Right forelimb (tissue), 1 donor: ENCODE data around the gene FBXO33.
"Not testable (repeated sequence)": the region's sequence is repeated elsewhere in the genome, so short reads cannot be mapped to it uniquely, and the experiment has no call there.

Experiments used
- DNase-seq: peaks from one replicate; pipeline ENCODE4 v3.0.0-alpha.2; 2018

FBXO33 gene

DNA sequence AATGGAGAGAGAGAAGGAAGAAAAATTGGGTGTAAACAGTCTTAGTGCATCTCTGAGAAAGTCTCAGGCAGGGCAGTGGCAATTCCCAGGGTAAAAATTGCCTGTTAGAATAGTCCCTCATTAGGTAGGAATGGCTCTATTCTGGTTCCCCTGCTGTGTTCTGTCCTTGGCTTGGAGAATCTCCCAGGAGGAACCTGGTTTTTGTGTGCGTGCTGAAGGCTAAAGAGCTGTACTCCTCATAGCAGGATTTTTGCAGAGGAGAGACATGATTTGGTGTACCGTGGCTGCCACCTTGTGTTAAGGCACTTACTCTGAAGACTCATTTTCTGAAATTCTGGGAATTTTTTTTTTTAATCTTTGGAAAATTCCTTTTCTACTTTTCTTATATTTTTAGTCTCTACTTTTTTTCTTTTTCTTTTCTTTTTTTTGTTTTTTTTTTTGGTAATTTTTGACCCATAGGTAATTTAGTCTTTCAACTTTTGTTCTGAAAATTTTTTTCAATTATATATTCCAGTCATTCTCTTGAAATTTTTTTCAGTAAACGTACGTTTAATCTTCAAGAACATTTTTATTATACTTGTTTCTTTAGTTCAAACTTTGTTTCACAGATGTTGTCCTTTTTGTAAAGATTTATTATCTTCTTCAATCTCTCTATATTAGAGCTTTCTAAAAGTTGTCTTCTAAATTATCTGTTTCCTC is 63.8 kb downstream of the FBXO33 start:
- DNase-seq, result peak; percentile 67

DNA sequence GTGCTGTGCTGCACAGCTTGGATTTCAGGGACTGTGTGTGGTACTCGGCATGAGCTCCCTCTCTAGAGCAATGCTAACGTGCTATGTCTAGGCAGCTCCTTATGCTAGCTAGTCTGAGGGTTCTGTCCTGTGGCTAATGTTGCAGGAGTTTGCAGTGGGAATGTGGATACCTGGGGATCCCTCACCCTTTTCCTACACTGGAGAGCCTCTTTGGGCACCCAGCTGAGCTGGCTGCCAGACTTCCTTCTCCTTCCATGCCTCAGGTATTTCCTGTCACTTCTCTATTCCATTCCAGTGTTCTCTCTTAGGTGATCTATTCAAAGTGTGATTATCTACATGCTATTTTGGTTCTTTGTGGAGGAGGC is 64.9 kb downstream of the FBXO33 start:
- no peak for DNase-seq

DNA sequence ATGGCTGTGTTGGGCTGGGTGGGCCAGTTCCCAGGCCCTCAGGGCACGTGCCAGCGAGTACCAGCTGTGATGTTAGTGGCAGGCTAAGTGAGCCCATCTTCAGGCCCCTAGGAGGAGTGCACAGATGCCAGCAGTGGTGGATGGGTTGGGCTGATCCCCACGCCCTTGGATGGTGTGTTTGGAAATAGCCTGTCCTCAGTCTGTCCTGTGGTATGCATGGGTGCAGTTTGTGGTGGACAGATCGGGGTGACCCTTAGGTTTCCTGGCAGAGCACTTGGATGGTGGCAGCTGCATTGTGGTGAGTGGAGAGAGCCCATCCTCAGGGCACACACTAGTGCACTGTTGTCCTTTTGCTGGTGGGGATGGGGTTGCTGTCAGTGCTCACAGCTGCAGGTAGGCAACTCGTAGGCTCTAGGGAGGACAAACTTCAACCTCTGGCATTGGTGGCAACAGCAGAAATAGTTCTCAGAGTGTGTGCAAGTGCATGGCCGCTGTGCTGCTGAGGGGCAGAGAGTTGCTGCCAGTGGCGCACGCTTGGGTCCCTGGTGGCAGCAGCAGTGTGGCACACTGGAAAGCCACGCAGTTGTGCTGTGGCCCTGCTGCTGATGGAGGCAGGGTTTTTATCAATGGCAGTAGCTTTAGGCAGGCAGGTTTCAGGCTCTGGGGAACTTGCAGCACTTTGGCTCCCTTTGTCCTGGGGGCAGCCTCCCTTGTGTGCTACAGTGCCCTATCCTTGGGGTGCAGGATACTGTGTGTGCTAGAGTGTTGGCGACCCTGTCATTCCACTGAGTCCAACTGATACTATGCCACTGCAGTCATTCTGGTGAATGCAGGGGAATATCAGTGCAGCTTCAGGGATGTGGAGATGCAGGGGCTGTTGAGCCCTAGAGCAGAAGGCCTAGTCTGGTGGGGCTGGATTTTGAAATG is 65.5 kb downstream of the FBXO33 start:
- DNase-seq, result no peak

DNA sequence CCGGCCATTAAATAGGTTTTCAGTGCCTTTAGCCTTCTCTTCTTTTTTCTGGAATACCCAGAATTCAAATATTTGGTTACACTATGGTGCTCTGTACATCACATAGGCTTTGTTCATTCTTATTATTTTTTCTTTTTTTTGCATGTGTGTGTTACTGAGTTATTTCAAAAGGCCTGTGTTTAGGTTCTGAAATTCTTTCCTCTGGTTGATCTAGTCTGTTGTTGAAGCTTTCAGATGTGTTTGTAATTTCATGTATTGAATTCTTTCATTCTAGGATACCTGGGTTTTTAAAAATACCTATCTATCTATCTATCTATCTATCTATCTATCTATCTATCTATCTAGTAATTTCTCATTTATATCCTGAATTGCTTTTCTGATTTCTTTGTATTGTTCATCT is 66.9 kb downstream of the FBXO33 start:
- no peak for DNase-seq

DNA sequence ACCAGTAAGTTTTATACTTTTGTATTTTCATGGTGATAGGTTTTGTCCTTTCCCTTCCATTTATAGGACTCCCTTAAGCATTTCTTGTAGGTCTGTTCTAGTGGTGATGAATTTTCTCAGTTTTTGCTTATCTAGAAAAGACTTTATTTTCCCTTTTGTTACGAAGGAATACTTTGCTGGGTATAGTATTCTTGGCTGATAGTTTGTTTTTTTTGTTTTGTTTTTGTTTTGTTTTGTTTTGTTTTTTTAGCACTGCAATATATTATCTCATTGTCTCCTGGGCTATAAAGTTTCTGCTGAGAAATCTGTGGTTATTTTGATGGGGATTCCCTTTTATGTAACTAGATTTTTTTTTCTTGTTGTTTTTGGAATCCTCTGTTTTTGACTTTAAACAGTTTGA is 67.7 kb downstream of the FBXO33 start:
- DNase-seq, result no peak

DNA sequence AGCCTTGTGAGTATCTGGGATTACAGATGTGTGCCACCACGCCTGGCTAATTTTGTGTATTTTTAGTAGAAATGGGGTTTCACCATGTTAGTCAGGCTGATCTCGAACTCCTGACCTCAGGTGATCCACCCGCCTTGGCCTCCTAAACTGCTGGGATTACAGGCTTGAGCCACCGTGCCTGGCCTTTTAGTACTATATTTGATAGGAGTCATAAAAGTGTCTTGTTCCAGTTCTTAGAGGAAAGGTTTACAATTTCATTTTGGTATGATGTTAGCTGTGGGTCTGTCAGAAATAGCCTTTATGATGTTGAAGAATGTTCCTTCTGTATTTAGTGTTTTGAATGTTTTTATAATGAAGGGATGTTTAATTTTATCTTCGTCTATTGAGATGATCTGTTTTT is 70.7 kb downstream of the FBXO33 start:
- DNase-seq, result not testable (repeated sequence)

DNA sequence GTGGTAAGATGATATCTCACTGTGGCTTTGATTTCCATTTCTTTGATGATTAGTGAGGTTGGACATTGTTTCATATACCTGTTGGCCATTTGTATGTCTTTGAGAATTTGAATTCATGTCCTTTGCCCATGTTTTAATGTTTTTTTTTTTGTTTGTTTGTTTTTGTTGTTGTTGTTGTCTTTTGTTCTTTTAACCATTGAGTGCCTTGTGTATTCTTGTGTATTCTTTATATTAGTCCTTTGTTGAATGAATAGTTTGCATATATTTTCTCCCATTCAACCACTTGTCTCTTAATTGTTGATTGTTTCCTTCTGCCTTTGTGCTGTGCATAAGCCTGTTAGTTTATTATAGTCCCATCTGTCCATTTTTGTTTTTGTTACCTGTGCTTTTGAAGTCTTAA is 71.9 kb downstream of the FBXO33 start:
- DNase-seq, result no peak

DNA sequence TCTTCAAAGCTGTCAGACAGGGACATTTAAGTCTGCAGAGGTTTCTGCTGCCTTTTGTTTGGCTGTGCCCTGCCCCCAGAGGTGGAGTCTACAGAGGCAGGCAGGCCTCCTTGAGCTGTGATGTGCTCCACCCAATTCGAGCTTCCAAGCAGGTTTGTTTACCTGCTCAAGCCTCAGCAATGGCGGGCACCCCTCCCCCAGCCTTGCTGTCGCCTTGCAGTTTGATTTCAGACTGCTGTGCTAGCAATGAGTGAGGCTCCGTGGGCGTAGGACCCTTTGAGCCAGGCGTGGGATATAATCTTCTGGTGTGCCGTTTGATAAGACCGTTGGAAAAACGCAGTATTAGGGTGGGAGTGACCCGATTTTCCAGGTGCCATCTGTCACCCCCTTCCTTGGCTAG is 73.2 kb downstream of the FBXO33 start:
- not testable (repeated sequence) for DNase-seq

DNA sequence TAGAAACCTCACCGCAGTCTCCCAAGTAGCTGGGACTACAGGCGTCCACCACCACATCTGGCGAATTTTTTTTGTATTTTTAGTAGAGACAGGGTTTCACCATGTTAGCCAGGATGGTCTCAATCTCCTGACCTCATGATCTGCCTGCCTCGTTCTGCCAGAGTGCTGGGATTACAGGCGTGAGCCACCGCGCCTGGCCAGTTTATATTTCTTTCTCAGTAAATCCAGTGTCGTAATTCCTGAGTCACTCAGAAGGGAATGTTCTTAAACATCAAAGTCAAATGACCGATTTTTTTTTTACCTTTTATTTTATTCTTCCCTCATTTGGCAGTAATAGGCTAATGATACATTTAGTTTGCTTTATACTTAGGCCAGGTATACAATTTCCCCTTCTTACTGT is 80.5 kb downstream of the FBXO33 start:
- no peak for DNase-seq

DNA sequence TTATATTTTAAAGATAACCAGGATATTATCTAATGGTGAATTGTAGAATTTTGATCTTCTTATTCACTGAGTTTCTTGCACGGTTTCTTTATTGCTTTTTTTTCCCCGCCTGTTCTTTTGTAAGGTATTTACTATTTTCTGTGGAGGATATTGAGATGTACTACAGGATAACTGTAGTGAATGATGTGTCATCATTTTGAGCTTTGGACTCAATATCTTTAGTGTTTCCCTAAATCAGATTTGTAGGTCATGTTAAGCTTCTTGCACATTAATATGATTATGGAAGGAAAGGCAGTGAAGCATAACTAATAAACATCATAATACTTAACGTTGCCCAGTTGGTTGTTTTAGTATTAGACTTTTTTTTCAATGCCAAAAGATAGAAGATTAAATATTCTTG is 81.4 kb downstream of the FBXO33 start:
- DNase-seq, result no peak
